Measurements from ENCODE around the gene FKBP6.

DNA sequence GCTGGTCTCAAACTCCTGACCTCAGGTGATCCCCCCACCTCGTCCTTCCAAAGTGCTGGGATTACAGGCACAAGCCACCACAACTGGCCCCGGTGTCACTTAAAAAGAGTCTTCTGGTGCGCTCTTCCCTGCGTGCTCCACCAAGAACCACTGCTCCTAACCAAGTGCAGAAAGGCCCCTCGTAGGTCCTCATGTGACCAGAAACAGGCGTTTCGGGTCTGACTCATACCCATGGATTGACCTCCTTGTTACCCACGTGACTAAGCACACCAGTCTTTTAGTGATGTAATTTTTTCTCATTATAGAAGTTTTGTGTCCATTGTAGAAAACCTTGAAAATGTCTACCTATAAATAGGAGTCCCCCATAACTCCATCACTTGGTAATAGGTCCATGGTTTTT, 13.9 kb downstream of the FKBP6 start:
- TF ChIP-seq, protein P1, sequence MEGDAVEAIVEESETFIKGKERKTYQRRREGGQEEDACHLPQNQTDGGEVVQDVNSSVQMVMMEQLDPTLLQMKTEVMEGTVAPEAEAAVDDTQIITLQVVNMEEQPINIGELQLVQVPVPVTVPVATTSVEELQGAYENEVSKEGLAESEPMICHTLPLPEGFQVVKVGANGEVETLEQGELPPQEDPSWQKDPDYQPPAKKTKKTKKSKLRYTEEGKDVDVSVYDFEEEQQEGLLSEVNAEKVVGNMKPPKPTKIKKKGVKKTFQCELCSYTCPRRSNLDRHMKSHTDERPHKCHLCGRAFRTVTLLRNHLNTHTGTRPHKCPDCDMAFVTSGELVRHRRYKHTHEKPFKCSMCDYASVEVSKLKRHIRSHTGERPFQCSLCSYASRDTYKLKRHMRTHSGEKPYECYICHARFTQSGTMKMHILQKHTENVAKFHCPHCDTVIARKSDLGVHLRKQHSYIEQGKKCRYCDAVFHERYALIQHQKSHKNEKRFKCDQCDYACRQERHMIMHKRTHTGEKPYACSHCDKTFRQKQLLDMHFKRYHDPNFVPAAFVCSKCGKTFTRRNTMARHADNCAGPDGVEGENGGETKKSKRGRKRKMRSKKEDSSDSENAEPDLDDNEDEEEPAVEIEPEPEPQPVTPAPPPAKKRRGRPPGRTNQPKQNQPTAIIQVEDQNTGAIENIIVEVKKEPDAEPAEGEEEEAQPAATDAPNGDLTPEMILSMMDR (tag by site-specific recombination; IDR thresholded peaks at IDR 0.05), result no peak
- TF ChIP-seq ZNF324 (tag by site-specific recombination; IDR thresholded peaks at IDR 0.05), result no peak
- TF ChIP-seq ZNF248 (tag by site-specific recombination; IDR thresholded peaks at IDR 0.05), result no peak
- TF ChIP-seq, protein P2, sequence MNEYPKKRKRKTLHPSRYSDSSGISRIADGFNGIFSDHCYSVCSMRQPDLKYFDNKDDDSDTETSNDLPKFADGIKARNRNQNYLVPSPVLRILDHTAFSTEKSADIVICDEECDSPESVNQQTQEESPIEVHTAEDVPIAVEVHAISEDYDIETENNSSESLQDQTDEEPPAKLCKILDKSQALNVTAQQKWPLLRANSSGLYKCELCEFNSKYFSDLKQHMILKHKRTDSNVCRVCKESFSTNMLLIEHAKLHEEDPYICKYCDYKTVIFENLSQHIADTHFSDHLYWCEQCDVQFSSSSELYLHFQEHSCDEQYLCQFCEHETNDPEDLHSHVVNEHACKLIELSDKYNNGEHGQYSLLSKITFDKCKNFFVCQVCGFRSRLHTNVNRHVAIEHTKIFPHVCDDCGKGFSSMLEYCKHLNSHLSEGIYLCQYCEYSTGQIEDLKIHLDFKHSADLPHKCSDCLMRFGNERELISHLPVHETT (tag by site-specific recombination; IDR thresholded peaks at IDR 0.05), result no peak
- TF ChIP-seq KLF1 (tag by site-specific recombination; IDR thresholded peaks at IDR 0.05), result no peak
- TF ChIP-seq ZNF707 (tag by site-specific recombination; IDR thresholded peaks at IDR 0.05), result no peak
- peak; percentile 45 for TF ChIP-seq ZNF335 (tag by site-specific recombination; conservative IDR thresholded peaks at IDR 0.05)
- TF ChIP-seq, protein P3, sequence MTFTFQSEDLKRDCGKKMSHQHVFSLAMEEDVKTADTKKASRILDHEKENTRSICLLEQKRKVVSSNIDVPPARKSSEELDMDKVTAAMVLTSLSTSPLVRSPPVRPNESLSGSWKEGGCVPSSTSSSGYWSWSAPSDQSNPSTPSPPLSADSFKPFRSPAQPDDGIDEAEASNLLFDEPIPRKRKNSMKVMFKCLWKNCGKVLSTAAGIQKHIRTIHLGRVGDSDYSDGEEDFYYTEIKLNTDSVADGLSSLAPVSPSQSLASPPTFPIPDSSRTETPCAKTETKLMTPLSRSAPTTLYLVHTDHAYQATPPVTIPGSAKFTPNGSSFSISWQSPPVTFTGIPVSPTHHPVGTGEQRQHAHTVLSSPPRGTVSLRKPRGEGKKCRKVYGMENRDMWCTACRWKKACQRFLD (tag by site-specific recombination; IDR thresholded peaks at IDR 0.05), result no peak
- TF ChIP-seq ZNF175 (tag by site-specific recombination; IDR thresholded peaks at IDR 0.05), result no peak
- TF ChIP-seq ZNF768 (tag by site-specific recombination; IDR thresholded peaks at IDR 0.05), result no peak
- no peak for TF ChIP-seq ZNF223 (tag by site-specific recombination; IDR thresholded peaks at IDR 0.05)
- no peak for TF ChIP-seq GLI4 (tag by site-specific recombination; IDR thresholded peaks at IDR 0.05)

All from HEK293 (cell line).